Mammary epithelial cell (primary cell): ENCODE data around the gene THAP4.

Source experiments
- CTCF ChIP-seq, 2 donors: IDR thresholded peaks in 1 of 2; conservative IDR thresholded peaks in 1 of 2; 2 replicates each; pipeline ENCODE4 v1.5.1; 2011 to 2012; ENCODE audit warnings: inconsistent platforms in 2 of 2, low read length in 2 of 2, mild to moderate bottlenecking in 2 of 2, control low read depth in 1 of 2, low read depth in 1 of 2; ENCODE audit not compliant: insufficient read depth in 1 of 2; ENCODE audit errors: extremely low read depth in 1 of 2
- EZH2 ChIP-seq: IDR thresholded peaks from 2 replicates; pipeline ENCODE4 v1.6.1; 2012; ENCODE audit warnings: low read length, inconsistent platforms, borderline replicate concordance

- no peak for TF ChIP-seq CTCF (conservative IDR thresholded peaks at IDR 0.05 in 1 of 2, IDR thresholded peaks at IDR 0.05 in 1 of 2; ENCODE audit: extremely low read depth in 1 of 2, insufficient read depth in 1 of 2, low read depth in 1 of 2, low read length in 2 of 2)
- no peak for TF ChIP-seq EZH2
Observed at GRCh38 chr2:241561832-241562231, 75.1 kb downstream of the THAP4 start.
